A549 treated with Mapracorat at 1 μM for 4 hours (cell line): Measurements from ENCODE around the gene PATE3. TPM values are rescaled to one million over a fixed set of nuclear protein-coding genes. Genes with fewer than 3 reads are reported as not detected.

Experiments
- total RNA-seq: library from RNA; stranded (reverse); fragments of 200-300 nt; extraction: Qiagen RNA extraction; gene quantifications from 5 replicates; pipeline ENCODE4 v1.2.3, GENCODE V29; 2022

Gene PATE3, protein sequence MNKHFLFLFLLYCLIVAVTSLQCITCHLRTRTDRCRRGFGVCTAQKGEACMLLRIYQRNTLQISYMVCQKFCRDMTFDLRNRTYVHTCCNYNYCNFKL
- not detected in 5 replicates for total RNA-seq

DNA sequence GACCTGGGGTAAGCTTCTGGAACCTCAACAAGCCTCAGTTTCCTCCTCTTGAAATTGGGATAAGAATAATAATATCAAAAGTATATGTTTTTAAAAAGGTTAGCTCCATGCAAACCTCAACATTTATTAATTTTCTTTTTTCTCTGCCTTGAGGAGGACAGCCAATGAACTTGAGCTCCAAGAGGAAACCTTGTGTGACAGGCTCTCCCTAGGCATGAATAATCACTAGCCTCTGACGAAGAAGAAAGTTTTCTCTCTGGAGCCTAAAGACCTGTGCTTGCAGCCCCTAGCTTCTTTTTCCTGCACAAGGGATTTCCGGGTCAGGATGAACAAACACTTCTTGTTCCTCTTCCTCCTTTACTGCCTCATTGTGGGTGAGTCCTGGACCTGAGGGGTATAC is at the start of gene PATE3:
Gene PATE3, plus strand, starts transcription at position 301 of the 400 bp plus-strand sequence. Its CDS starts 25 bp downstream, at position 326.

DNA sequence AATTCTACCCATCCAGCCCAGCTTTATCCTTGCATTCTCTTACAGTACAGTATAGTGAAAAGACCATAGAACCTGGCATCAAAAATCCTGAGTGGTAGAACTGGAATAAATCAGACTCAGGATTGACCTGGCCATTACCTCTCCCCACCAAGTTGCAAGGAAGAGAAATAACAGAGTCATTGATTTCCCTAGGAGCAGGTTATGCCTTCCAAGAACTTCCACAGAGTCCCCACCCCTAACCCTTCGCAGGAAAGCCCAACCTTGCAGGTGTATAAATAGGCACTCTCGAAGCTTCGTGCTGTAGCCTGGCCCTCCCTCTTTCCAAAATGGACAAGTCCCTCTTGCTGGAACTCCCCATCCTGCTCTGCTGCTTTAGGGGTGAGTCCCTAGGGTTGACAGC is 41.9 kb upstream of the PATE3 start, which contains the start of gene PATE1:
Gene PATE1, plus strand, starts transcription at position 301 of the 400 bp plus-strand sequence. Its CDS starts 26 bp downstream, at position 327.

DNA sequence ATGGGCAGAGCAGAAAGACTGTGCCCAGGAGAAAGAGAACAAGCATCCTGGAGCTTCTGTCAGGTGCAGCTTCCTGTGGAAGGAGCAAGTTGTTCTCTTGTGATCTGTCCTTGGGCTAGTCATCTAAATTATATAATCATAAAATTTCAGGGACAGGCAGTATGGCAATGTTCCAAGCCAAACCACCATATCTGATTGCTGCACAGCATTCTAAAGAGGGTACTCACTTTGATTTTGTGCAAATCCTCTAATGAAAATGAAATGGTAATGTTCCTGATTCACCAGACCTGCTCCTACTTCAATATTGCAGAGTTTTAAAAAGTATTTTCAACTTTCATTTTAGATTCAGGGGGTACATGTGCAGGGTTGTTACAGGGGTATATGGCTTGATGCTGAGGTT is 9.2 kb upstream of the PATE3 start, which contains the start of gene PATE2:
Gene PATE2, minus strand, starts transcription at position 101 of the 400 bp plus-strand sequence. Its CDS starts 55 bp downstream, at position 46.

DNA sequence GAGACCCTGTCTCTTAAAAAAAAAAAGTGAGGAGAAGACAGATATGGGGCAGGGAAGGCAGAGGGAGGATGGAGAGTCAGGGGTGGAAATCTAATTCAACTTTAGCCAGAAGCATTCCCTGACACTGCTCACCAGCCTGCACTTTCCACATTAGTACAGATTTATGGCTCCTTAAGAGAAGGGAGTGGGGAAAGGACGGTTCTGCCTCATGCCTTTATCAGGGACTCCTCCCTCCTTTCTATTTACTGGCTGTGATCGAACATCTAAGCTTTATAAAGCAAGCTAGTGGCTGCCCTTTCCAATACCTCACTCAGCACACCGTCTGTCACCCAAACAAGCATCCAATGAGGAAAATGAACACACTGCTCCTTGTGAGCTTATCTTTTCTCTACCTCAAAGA is 45.1 kb downstream of the PATE3 start, which contains the start of gene PATE4:
Gene PATE4, plus strand, starts transcription at position 301 of the 400 bp plus-strand sequence. Its CDS starts 44 bp downstream, at position 345.

Other genes with a start within 250 kb of the PATE3 start
- gene EI24, start 218.7 kb upstream of the PATE3 start, total RNA-seq = 99.7 to 109 TPM (median 105 TPM) in 5 replicates
- gene STT3A, start 195.3 kb upstream of the PATE3 start, total RNA-seq = 89.0 to 96.1 TPM (median 92.0 TPM) in 5 replicates
- 27.5 to 34.0 TPM (median 31.4 TPM) in 5 replicates for gene CHEK1, start 163.0 kb upstream of the PATE3 start, total RNA-seq
- gene ACRV1, start 107.3 kb upstream of the PATE3 start, total RNA-seq = 0.17 TPM in 1 of 5 replicates, not detected in the others
- not detected in 5 replicates for gene PATE1, start 41.8 kb upstream of the PATE3 start, total RNA-seq
- gene PATE2, start 9.3 kb upstream of the PATE3 start, total RNA-seq = not detected in 5 replicates
- not detected in 5 replicates for gene PATE4, start 45.2 kb downstream of the PATE3 start, total RNA-seq
- 11.4 to 14.5 TPM (median 12.9 TPM) in 5 replicates for gene HYLS1, start 99.5 kb downstream of the PATE3 start, total RNA-seq
- gene PUS3, start 115.1 kb downstream of the PATE3 start, total RNA-seq = 5.0 to 11.5 TPM (median 6.3 TPM) in 5 replicates
- gene DDX25, start 116.4 kb downstream of the PATE3 start, total RNA-seq = not detected in 5 replicates
- gene VSIG10L2, start 157.9 kb downstream of the PATE3 start, total RNA-seq = not detected in 5 replicates